ENCODE results near the gene LACRT.

The LACRT gene

GRCh38 chr12:54601841-54602240 lies 32.9 kb downstream of the LACRT start:
- no peaks in the 10 kb centered on the region for H3K36me3 Mint-ChIP-seq (ENCODE audit: low read depth)
- no peaks in the 10 kb centered on the region for H3K9me3 Mint-ChIP-seq
- no peak for DNase-seq (ENCODE audit: low spot score)
- no peak overlapping the region for H3K4me3 Mint-ChIP-seq
- no peak overlapping the region for H3K27ac Mint-ChIP-seq
- peaks cover 12% of the 10 kb centered on the region for H3K27me3 Mint-ChIP-seq (ENCODE audit: low read depth)
- H3K4me1 Mint-ChIP-seq (ENCODE audit: low read depth): peaks cover 2% of the 10 kb centered on the region

GRCh38 chr12:54598970-54599369 lies 35.7 kb downstream of the LACRT start:
- H3K27me3 Mint-ChIP-seq (ENCODE audit: low read depth): peaks cover 20% of the 10 kb centered on the region
- no peak overlapping the region for H3K27ac Mint-ChIP-seq
- no peaks in the 10 kb centered on the region for H3K36me3 Mint-ChIP-seq (ENCODE audit: low read depth)
- H3K4me1 Mint-ChIP-seq (ENCODE audit: low read depth): peaks cover 2% of the 10 kb centered on the region
- no peaks in the 10 kb centered on the region for H3K9me3 Mint-ChIP-seq
- DNase-seq (ENCODE audit: low spot score): no peak
- no peak overlapping the region for H3K4me3 Mint-ChIP-seq

GRCh38 chr12:54596526-54596946 lies 38.2 kb downstream of the LACRT start:
- H3K27ac Mint-ChIP-seq: no peak overlapping the region
- no peaks in the 10 kb centered on the region for H3K36me3 Mint-ChIP-seq (ENCODE audit: low read depth)
- peaks cover 31% of the 10 kb centered on the region for H3K27me3 Mint-ChIP-seq (ENCODE audit: low read depth)
- DNase-seq (ENCODE audit: low spot score): peak; percentile 21
- no peaks in the 10 kb centered on the region for H3K4me1 Mint-ChIP-seq (ENCODE audit: low read depth)
- no peaks in the 10 kb centered on the region for H3K9me3 Mint-ChIP-seq
- no peak overlapping the region for H3K4me3 Mint-ChIP-seq

- Mint-ChIP-seq H3K36me3 (ENCODE audit: low read depth) (no peaks in the 10 kb centered on the region), H3K4me3 (no peak overlapping the region), H3K4me1 (ENCODE audit: low read depth) (no peaks in the 10 kb centered on the region), H3K9me3 (no peaks in the 10 kb centered on the region), H3K27ac (no peak overlapping the region), H3K27me3 (ENCODE audit: low read depth) (peaks cover 42% of the 10 kb centered on the region)
- no peak for DNase-seq (ENCODE audit: low spot score)
Measured at GRCh38 chr12:54595471-54595870, 39.2 kb downstream of the LACRT start.

GRCh38 chr12:54593725-54594124 lies 41.0 kb downstream of the LACRT start:
- no peak for DNase-seq (ENCODE audit: low spot score)
- Mint-ChIP-seq H3K36me3 (ENCODE audit: low read depth) (no peaks in the 10 kb centered on the region), H3K4me3 (no peak overlapping the region), H3K9me3 (no peaks in the 10 kb centered on the region), H3K27ac (no peak overlapping the region), H3K27me3 (ENCODE audit: low read depth) (peaks cover 52% of the 10 kb centered on the region), H3K4me1 (ENCODE audit: low read depth) (peaks cover 5% of the 10 kb centered on the region)

- DNase-seq (ENCODE audit: low spot score): no peak
- Mint-ChIP-seq H3K27me3 (ENCODE audit: low read depth) (peaks cover 51% of the 10 kb centered on the region), H3K9me3 (no peaks in the 10 kb centered on the region), H3K27ac (no peak overlapping the region), H3K4me3 (no peak overlapping the region), H3K36me3 (ENCODE audit: low read depth) (no peaks in the 10 kb centered on the region), H3K4me1 (ENCODE audit: low read depth) (peaks cover 5% of the 10 kb centered on the region)
Measured at GRCh38 chr12:54593135-54593534, 41.6 kb downstream of the LACRT start.

- Mint-ChIP-seq H3K9me3 (no peaks in the 10 kb centered on the region), H3K36me3 (ENCODE audit: low read depth) (no peaks in the 10 kb centered on the region), H3K27ac (no peak overlapping the region), H3K27me3 (ENCODE audit: low read depth) (peaks cover 59% of the 10 kb centered on the region), H3K4me3 (no peak overlapping the region), H3K4me1 (ENCODE audit: low read depth) (peaks cover 5% of the 10 kb centered on the region)
- DNase-seq (ENCODE audit: low spot score): no peak
Measured at GRCh38 chr12:54592316-54592715, 42.4 kb downstream of the LACRT start.

- Mint-ChIP-seq H3K9me3 (no peaks in the 10 kb centered on the region), H3K36me3 (ENCODE audit: low read depth) (no peaks in the 10 kb centered on the region), H3K27me3 (ENCODE audit: low read depth) (peaks cover 66% of the 10 kb centered on the region), H3K27ac (no peak overlapping the region), H3K4me3 (no peak overlapping the region), H3K4me1 (ENCODE audit: low read depth) (peaks cover 5% of the 10 kb centered on the region)
- DNase-seq (ENCODE audit: low spot score): no peak
Measured at GRCh38 chr12:54590978-54591591, 43.6 kb downstream of the LACRT start.

GRCh38 chr12:54589964-54590363 lies 44.7 kb downstream of the LACRT start:
- Mint-ChIP-seq H3K4me3 (no peak overlapping the region), H3K27me3 (ENCODE audit: low read depth) (peaks cover 76% of the 10 kb centered on the region), H3K27ac (no peak overlapping the region), H3K36me3 (ENCODE audit: low read depth) (no peaks in the 10 kb centered on the region), H3K9me3 (no peaks in the 10 kb centered on the region), H3K4me1 (ENCODE audit: low read depth) (peaks cover 5% of the 10 kb centered on the region)
- no peak for DNase-seq (ENCODE audit: low spot score)

GRCh38 chr12:54588890-54589267 lies 45.8 kb downstream of the LACRT start:
- no peak for DNase-seq (ENCODE audit: low spot score)
- Mint-ChIP-seq H3K27me3 (ENCODE audit: low read depth) (peaks cover 80% of the 10 kb centered on the region), H3K36me3 (ENCODE audit: low read depth) (no peaks in the 10 kb centered on the region), H3K27ac (no peak overlapping the region), H3K4me3 (peak overlapping the region; percentile 49), H3K9me3 (no peaks in the 10 kb centered on the region), H3K4me1 (ENCODE audit: low read depth) (peaks cover 5% of the 10 kb centered on the region)

- Mint-ChIP-seq H3K36me3 (ENCODE audit: low read depth) (no peaks in the 10 kb centered on the region), H3K27ac (no peak within 1 kb of the TSS), H3K4me1 (ENCODE audit: low read depth) (peaks cover 5% of the 10 kb centered on the region), H3K4me3 (peak within 1 kb of the TSS; percentile 49), H3K27me3 (ENCODE audit: low read depth) (peaks cover 79% of the 10 kb centered on the region), H3K9me3 (no peaks in the 10 kb centered on the region)
- DNase-seq (ENCODE audit: low spot score): no peak
Measured at GRCh38 chr12:54588110-54588889, 46.4 kb downstream of the LACRT start, which contains the start of gene PPP1R1A. Gene PPP1R1A, minus strand, starts transcription at chr12:54588659. Its CDS starts 171 bp downstream, at chr12:54588488.

- Mint-ChIP-seq H3K4me1 (ENCODE audit: low read depth) (peaks cover 5% of the 10 kb centered on the region), H3K9me3 (no peaks in the 10 kb centered on the region), H3K27ac (no peak overlapping the region), H3K4me3 (peak overlapping the region; percentile 31), H3K27me3 (ENCODE audit: low read depth) (peaks cover 81% of the 10 kb centered on the region), H3K36me3 (ENCODE audit: low read depth) (no peaks in the 10 kb centered on the region)
- no peak for DNase-seq (ENCODE audit: low spot score)
Measured at GRCh38 chr12:54587315-54587873, 47.3 kb downstream of the LACRT start.

- Mint-ChIP-seq H3K4me1 (ENCODE audit: low read depth) (peaks cover 5% of the 10 kb centered on the region), H3K9me3 (no peaks in the 10 kb centered on the region), H3K27ac (no peak overlapping the region), H3K4me3 (no peak overlapping the region), H3K27me3 (ENCODE audit: low read depth) (peaks cover 75% of the 10 kb centered on the region), H3K36me3 (ENCODE audit: low read depth) (no peaks in the 10 kb centered on the region)
- DNase-seq (ENCODE audit: low spot score): no peak
Measured at GRCh38 chr12:54586620-54587019, 48.1 kb downstream of the LACRT start.

GRCh38 chr12:54585243-54585642 lies 49.5 kb downstream of the LACRT start:
- Mint-ChIP-seq H3K27ac (no peak overlapping the region), H3K4me3 (no peak overlapping the region), H3K36me3 (ENCODE audit: low read depth) (no peaks in the 10 kb centered on the region), H3K9me3 (no peaks in the 10 kb centered on the region), H3K4me1 (ENCODE audit: low read depth) (peaks cover 5% of the 10 kb centered on the region), H3K27me3 (ENCODE audit: low read depth) (peaks cover 61% of the 10 kb centered on the region)
- DNase-seq (ENCODE audit: low spot score): no peak

Data from T-helper 2 cell treated with Interferon-gamma antibody and Interleukin-4, amounts not matched to agents 5 μg/mL and 100 μg/mL, for 36 hours (primary cell).